ENCODE measurements around the gene IL11.
A peak's percentile ranks its signal among the peaks of the same experiment; 100 is the strongest.

The IL11 gene

DNA sequence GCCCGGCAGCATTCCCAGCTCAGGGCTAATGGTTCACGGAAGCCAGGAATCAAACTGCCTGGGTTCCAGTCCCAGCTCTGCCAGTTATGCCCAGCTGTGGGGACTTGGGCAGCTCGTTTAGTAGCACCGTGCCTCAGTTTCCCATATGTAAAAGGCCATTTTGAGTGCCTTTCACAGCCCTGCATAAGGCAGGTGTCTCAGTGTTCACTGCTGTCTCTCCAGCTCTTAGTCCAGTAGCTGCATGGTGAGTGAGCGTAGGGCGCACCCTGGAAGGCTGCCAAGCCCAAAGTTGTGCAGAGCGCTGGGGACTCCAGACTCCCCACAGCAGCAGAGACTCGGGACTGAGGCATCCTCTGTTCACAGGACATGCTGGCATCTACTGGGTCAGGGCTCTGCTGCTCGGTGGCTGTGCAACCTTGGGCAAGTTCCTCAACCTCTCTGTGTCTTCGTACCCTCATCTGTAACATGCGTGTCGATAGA is 21.0 kb upstream of the IL11 start:
- DNase-seq (ENCODE audit: low spot score), result no peak

DNA sequence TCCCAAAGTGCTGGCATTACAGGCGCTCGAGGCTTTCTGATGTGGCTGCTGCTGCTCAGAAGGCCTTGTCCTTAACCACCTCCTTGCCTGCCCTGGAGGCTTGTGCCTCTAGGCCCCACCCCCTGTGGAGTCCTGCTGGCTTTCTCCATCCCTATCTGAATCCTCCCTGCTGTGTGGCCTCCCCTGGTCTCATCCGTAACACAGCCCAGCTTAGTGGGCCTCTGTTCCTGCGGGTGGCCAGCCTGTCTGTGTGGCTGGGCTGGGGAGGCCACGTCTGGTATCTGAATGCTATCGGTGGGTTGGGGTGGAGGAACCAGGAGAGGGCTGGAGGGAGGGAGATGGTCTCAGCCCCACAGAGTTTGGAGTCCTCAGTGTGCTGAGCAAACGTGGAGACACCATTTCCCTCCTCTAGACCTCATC is 20.2 kb upstream of the IL11 start:
- no peak for DNase-seq (ENCODE audit: low spot score)

DNA sequence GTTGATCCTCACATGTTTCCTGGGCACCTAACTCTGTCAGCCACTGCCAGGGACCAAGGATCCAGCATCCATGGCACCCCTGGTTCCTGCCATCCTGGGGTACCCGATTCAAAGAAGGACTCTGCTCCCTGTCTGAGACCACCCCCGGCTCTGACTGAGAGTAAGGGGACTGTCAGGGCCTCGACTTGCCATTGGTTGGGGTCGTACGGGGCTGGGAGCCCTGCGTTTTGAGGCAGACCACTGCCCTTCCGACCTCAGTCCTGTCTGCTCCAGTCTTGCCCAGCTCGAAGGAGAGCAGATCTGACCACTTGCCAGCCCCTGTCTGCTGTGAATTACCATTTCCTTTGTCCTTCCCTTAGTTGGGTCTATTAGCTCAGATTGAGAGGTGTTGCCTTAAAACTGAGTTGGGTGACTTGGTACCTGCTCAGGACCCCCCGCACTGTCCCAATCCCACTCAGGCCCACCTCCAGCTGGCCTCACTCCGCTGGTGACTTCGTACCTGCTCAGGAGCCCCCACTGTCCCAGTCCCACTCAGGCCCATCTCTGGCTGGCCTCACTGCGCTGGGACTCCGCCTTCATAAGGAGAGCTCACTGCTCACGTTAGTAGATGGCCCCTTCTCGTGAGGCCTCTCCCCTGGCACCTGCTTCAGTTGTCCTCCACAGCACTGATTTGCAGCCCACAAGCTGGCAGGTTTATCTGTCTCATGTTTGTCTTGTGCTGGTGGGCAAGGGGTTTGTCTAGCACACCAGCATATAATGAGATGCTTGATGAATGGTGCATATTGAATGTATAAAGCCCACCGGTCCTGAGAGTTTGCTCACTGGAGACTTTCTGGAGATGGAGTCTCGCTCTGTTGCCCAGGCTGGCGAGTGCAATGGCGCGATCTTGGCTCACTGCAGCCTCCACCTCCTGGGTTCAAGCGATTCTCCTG is 19.4 kb upstream of the IL11 start:
- no peak for DNase-seq (ENCODE audit: low spot score)

DNA sequence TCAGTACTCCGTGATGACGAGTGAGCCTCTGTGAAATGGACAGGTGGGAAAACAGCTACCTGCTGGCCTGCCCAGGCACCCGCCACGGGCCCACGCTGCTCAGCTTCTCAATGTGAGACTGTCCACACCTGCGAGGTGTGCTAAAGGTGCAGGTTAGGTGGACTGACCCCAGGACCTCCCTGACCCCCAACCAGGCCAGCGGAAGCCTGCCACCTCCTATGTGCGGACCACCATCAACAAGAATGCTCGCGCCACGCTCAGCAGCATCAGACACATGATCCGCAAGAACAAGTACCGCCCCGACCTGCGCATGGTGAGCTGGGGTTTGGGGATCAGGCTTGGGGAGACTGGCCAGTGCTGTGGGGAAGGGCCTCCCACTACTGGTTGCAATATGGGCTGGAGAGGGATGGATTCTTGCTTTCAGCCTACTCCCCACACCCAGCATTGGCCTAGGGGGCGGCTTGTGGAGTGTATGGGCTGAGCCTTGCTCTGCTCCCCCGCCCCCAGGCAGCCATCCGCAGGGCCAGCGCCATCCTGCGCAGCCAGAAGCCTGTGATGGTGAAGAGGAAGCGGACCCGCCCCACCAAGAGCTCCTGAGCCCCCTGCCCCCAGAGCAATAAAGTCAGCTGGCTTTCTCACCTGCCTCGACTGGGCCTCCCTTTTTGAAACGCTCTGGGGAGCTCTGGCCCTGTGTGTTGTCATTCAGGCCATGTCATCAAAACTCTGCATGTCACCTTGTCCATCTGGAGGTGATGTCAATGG is 17.7 kb upstream of the IL11 start:
- no peak for DNase-seq (ENCODE audit: low spot score)

DNA sequence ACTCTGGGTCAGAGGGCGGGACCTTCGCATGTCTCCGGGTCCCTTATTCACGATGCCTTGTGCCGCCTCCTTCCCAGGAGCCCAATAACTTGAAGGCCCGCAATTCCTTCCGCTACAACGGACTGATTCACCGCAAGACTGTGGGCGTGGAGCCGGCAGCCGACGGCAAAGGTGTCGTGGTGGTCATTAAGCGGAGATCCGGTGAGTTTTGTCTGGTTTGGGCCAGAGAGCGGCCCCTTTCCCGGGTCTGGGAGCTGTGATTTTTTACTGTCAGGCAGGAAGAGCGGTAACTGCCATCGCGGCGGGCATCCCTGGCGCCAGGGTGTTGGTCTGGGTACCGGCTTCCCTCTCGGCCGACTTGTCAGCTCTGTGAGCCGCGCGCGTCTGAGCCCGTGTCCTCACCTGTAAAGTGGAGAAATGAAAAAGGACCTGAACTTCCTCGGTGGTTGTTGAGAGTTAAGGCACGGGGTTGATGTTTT is 16.3 kb upstream of the IL11 start:
- DNase-seq (ENCODE audit: low spot score), result no peak

DNA sequence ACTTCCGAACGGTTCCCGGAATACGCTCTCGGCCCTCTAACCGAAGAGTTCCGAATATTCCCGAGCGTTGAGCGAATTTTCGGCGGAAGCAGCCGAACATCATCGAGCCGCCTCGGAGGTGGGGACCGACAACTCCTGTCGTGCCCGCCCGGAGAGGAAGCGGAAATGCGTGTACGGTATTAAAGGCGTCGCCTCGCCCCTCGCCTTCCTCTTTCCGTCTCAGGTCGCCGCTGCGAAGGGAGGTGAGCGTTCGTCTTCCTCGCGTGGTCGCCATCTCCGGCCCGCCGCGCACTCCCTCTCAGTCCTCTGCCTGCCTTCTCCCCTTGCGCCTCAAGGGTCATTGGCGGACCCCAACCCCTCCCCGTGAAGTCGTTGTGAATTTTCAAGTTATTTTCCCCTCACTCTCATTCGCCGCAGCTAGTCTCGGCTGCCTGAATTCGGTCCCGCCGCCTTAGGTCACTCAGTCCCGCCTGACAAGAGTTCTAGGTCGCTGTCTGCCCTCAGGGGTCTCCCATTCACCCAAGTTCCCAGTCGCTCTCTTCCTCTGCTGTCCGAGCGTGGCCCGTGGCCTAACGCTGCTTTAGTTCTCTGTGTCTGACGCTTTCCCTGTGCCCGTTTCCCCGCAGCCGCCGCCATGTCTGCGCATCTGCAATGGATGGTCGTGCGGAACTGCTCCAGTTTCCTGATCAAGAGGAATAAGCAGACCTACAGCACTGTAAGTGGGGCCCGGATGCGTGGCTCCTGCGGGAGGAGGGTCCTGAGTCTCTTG is 15.6 kb upstream of the IL11 start, which contains the start of gene RPL28:
TSS of gene RPL28 (plus strand) at position 209 of the 769 bp plus-strand sequence. CDS start at position 635, 426 bp downstream.
- DNase-seq (ENCODE audit: low spot score), result peak; percentile 98

DNA sequence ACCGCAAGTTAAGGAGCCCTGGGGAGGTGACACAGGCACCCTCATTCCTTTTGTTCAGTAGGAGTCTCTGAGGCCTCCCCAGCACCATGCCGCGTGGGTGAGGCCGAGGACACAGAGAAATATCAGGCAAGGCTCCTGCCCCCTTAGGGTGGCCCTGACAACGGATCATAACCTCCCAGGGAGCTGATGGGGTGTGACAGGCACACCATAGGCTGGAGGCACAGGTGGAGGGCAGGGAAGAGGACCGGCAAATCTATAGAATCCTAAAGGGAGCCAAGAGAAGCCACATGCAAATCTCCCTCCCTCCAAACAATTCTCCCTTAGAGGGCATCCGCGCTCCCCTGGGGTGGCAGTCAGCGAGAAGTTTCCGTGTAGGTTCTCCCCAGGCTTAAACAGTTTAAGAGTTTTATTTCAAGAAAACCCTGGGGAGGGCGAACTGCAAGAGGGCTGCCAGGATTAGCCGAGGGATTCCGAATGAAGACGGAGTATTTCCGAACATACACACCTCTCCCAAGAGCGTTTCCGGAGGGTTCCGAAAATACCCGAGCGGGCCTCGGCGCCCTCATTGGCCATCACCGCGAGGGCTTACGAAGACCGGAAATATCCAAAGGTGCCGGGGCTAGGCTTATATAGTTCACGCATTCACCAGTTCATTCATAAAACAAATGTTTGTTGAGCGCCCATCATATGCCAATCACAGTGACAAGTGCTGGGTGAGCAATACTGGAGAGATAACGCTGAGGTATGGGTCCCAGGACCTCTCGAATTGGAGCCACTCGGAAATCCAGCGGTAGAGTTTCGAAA is 14.9 kb upstream of the IL11 start:
- DNase-seq (ENCODE audit: low spot score), result peak; percentile 92

DNA sequence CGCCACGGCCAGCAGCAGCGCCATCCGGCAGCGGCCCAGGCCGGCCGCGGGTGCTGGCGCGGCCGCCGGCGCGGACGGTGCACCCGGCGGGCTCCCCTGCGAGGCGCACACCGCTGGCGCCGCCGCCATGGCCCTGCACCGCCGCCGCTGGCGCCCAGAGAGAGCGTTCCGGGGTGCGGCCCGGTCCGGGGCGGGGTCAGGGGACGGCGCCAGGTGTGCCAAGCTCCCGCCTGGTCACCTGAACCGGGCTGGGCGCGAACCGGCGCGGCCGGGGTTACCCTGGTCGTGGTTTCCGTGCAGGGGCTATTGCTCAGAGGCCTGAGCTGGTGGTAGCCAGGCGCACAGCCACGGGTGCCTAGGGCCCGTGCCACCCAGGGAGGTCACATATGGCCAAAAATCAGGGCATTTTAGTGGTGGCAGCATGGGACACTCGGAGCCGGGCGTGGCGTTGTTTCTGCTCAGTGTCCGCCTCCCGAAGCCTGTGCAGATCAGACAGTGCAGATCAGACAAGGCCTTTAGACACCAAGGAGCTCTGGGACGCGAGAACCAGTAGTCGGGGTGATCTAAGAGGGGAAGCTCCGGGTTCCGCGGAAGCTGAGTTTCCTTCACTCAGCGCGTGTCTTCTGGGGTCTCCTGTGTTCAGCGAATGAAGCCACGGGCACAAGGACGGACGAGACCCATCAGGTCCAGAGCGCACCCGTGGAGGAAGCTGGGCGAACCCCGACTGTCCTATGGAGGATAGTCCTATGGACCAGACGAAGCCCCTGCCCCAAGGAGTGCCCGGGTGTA is 14.1 kb upstream of the IL11 start, which contains the start of gene TMEM238:
TSS of gene TMEM238 (minus strand) at position 162 of the 789 bp plus-strand sequence. CDS start at position 129, 33 bp downstream.
- DNase-seq (ENCODE audit: low spot score), result peak; percentile 56

DNA sequence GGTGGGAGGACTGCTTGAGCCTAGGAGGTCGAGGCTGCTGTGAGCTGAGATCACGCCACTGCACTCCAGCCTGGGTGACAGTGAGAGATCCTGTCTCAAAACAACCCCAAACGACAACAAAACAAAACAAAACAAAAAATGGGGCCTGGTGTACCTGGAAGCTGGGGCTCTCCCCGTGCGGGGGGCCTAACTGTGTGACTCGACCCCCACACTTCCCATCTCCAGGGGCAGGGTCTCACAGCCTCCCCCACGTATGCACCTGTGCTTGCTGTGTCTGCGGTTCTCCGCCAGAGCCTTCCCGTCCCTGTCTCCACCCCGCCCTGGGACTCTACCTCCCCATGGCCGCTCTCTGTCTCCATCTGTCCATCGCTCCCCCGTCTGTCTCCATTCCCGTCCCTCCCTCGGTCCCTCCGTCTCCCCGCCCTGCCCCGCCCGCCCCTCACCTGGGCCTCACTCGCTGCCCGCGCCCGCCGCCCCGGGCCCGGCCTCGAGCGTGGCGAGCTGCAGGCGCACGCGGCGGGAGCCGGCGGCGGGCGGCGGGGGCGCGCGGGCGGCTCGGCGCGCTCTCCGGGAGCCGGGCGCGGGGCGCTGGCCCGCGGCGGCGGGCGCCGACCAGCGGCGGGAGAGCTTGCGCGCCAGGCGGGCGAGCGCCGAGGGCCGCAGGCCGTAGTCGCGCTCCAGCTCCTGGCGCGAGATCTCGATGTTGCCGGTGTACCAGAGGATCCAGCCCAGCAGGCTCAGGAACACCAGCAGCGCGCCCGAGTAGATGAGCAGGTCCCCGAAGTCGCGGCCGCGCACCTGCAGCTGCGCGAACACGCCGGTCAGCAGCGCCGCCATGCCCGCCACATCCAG is 13.2 kb upstream of the IL11 start:
- peak; percentile 63 for DNase-seq (ENCODE audit: low spot score)

DNA sequence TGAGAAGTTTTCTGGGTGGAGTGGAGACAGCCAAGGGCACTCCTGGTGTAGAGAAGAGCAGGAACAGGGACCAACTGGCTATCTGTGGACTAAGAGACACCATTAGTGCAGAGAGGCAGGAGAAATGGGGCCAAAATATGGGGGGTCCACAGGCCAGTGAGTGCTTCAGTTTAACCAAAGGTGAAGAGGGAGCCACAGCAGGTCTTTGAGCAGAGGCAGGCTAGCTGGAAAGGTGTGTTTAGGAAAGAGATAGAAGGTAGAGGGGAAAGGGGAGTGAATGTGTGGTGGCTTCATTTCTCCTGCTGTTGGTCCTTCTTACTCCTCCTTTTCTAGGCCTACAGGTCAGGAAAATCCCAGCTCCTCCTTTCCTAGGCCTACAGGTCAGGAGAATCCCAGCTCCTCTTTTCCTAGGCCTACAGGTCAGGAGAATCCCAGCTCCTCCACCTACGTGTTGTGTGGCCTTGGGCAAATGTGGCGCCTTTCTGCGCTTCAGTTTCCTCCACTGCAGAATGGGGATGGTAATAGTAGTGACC is 12.3 kb upstream of the IL11 start:
- no peak for DNase-seq (ENCODE audit: low spot score)

DNA sequence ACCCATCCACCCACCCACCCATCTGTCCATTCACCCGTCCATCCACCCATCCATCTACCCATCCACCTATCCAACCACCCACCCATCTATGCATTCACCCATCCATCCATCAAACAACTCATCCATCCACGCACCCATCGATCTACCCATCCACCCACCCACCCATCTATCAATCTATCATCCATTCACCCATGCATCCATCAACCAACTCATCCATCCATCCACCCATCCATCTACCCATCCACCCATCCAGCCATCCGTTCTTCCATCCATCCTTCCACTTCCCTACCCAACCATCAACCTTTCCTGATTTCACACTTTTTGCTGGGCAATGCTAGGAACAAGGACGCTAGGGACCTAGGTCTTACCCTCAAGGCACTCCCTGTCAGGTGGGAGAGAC is 11.8 kb upstream of the IL11 start:
- DNase-seq (ENCODE audit: low spot score), result no peak

DNA sequence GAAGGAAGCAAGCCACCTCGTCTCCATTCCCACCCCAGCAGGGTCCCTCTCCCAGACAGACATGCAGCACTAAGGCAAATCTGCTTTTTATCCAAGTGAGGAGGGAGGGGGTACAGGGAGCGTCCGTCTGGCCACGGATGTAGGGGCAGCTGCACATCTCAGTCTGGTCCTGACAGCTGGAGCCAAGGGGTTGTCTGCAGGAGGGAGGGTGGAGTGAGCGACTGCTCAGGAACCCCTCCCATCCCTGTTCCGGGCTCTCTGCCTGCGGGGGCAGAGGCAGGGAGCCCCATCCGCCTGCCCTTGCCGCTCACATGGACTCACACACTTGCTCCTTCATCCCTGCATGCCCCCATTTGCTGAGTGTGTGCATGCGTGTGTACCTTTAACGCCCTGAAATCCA is 8.9 kb upstream of the IL11 start:
- no peak for DNase-seq (ENCODE audit: low spot score)

DNA sequence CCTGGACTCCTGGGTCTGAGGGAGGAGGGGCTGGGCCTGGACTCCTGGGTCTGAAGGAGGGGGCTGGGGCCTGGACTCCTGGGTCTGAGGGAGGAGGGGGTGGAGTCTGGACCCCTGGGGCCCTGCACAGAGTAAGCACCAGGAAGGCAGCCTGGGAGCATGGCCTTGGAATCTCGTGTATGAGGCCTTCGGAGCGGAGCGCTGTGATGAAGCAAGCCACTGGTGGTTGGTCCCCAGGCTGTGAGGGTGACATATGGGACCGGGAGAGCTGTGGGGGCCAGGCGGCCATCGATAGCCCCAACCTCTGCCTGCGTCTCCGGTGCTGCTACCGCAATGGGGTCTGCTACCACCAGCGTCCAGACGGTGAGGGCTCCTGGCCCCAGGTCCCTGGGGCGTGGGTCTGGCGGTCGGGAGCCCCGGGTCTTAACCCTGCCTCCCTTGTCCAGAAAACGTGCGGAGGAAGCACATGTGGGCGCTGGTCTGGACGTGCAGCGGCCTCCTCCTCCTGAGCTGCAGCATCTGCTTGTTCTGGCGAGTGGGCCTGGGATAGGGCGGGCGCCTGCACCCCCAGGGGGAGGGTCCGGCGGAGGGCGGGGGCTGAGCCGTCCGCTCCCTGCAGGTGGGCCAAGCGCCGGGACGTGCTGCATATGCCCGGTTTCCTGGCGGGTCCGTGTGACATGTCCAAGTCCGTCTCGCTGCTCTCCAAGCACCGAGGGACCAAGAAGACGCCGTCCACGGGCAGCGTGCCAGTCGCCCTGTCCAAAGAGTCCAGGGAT is 7.3 kb upstream of the IL11 start:
- DNase-seq (ENCODE audit: low spot score), result no peak

DNA sequence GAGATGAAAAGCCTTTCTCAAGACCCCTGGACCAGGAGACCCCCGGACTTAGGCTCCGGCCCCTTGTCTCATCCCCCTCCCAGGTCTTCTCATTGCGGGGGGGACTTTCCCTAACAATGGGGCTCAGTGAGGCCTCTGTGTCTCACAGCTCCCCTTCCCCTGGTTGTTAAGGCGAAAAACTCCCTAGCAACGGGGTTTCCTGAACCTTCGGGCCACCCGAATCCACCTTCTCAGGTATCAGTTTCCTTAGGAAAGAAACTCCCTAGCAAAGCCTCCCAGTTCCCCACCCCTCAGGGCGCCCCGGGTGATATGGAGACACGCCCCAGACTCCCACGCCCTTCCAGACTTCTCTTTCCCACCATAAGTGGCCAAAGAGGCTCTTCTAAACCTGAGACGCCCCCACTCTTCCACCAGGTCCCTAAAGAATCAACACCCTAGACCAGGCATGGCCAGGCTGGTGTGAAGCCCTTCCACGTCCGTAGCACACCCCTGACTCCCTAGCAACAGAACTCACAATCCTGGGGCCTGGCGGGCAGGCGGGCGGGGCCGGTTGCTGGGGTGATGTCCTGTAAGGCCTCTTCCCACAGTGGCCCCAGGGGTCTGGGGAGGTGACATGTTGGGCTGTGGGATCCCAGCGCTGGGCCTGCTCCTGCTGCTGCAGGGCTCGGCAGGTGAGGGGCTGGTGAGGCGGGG is 6.1 kb upstream of the IL11 start, which contains the start of gene TMEM190:
TSS of gene TMEM190 (plus strand) at position 586 of the 693 bp plus-strand sequence. CDS start at position 614, 28 bp downstream.
- DNase-seq (ENCODE audit: low spot score), result no peak

DNA sequence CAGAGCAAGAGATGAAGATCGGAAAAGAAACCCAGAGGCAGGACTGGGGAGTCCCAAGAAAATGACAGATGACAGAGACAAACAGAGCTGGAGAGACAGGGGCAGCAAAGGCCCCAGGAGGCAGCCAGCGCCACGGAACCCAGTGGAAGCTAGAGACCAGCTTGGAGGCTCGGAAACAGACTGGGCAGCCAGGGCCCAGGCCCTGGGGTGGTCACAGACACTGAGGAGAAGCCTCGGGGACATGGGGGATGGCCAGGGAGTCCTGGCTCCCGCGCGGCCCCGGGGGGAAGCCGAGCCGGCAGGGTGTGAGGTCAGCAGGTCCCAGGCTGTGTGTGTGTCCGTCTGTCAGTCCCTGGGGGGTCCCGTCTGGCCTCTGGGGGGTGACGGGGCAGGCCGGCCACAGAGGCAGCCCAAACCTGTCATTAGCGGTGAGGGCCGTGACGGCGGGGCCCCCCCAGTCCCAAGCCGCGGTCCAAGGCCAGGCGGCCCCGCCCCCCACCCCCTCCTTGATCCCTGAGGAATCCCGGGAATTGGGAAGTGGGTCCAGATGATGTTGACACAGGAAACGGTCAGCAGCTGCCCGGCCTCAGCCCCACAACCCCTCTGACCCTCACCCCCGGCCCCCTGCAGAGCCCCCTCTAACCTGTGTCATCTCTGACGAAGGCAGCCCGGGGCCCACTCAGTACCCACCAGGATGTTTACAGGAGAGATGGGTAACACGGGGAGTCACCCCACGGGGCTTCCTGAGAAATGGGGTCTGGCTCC is 3.9 kb upstream of the IL11 start:
- DNase-seq (ENCODE audit: low spot score), result no peak

DNA sequence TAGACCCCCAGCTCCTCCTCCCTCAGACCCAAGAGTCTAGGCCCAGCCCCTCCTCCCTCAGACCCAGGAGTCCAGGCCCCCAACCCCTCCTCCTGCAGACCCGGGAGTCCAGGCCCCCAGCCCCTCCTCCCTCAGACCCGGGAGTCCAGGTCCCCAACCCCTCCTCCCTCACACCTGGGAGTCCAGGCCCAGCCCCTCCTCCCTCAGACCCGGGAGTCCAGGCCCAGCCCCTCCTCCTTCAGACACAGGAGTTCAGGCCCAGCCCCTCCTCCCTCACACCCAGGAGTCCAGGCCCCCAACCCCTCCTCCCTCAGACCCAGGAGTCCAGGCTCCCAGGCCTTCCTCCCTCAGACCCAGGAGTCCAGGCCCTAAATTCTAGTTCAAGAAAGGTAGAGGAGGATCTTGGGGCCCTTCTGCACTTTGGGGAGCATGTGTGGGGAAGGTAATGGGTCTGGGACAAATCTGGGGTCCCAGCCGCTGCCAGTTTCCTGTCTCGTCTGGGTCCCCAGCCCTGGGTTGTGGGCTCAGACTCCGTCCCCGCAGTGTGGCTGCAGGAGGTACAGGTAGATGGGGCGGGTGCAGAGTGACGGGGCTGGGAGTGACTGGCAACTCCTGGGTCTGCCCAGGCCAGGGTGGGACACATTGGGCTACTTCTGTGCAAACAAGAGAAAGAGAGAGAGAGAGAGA is 3.2 kb upstream of the IL11 start:
- no peak for DNase-seq (ENCODE audit: low spot score)
